Measurements from ENCODE around the gene SUPT5H.

SUPT5H gene

DNA sequence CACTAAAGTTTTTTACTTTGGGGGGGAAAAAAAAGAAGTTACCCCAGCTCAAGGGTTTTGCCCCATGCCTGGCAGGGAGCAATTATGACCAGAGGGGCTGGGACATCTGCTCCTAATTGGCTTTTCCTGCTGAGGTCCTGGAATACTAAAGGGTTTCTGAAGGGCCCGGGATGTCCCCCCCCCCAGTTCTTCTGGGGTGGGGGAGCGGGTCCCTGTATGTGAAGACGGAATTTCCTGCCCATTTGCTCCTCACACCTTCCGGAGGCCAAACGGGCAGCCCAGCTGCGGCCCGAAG, 52.3 kb downstream of the SUPT5H start:
- DNase-seq (ENCODE audit: low read depth), result no peak

DNA sequence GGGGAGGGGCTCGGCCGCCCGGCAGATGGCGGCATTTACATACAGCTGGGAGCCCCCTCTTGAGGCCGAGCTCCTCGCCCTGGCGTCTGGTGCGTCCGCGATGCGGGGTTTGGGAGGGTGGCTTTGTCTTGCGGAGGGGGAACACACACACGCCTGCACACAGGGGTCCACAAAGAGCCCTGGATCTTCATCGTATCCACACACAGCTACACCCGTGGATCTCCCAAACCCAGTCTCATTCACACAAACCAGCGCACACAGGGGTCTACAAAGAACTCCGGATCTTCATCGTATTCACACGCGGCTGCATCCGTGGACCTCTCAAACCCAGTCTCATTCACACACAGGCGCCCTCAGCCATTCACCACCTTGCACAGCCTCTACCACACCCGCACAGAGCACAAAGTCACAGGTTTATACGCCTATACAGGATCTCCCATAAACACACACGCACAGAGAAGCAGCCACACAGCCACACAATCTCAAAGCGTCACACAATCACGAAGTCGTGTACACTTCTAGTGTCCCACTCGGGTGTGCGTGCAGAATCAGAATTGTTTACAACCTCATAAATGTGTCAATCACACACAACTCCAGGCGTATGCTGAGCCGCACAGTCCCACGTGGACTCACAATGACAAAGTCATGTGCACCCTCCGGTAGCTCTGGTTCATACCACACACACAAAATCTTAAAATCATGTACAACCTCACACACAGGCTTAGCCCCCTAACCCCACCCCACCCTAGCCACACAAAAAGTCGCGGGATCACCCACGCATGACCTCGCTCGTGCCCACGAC, 52.8 kb downstream of the SUPT5H start:
- no peak for DNase-seq (ENCODE audit: low read depth)

DNA sequence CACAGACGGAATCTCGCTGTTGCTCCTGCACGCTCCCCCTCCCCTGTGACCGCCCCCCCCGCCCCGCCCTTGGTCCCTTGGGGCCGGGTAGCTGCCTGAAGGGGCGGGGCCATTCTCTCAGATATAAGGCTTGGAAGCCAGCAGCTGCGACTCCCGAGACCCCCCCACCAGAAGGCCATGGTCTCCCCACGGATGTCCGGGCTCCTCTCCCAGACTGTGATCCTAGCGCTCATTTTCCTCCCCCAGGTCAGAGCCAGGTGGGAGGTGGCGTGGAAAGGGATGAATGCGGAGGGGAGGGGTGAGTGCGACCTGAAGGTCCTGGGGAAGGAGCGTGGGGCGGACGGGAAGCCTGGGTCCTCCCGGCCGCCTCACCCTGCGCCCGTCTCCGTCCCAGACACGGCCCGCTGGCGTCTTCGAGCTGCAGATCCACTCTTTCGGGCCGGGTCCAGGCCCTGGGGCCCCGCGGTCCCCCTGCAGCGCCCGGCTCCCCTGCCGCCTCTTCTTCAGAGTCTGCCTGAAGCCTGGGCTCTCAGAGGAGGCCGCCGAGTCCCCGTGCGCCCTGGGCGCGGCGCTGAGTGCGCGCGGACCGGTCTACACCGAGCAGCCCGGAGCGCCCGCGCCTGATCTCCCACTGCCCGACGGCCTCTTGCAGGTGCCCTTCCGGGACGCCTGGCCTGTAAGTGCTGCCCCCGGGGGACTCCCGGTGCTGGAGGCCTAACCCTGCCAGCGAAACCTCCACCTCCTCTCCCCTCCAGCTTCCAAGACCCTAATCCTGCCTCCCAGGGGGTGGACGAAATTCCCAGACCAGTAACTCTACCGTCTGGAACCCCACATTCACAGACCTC, 53.6 kb downstream of the SUPT5H start, which contains the start of gene DLL3:
Gene DLL3, plus strand, starts transcription at position 150 of the 845 bp plus-strand sequence. Its CDS starts 28 bp downstream, at position 178.
- DNase-seq (ENCODE audit: low read depth), result no peak

DNA sequence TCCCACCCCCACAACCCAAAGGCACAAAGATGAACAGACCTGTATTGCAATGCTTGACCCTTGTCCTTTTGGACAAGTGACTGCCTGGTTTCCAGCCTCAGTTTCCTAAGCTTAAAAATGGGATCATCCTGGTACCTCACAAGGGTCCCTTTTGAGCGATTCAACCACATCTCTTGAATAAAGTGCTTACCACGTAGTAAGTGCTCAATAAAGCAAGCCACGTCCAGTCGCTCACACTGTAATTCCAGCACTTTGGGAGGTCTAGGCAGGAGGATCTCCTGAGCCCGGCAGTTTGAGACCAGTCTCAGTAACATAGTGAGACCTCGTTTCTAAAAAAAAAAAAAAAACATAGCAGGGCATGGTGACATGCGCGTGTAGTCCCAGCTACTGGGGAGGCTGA, 54.5 kb downstream of the SUPT5H start:
- no peak for DNase-seq (ENCODE audit: low read depth)

DNA sequence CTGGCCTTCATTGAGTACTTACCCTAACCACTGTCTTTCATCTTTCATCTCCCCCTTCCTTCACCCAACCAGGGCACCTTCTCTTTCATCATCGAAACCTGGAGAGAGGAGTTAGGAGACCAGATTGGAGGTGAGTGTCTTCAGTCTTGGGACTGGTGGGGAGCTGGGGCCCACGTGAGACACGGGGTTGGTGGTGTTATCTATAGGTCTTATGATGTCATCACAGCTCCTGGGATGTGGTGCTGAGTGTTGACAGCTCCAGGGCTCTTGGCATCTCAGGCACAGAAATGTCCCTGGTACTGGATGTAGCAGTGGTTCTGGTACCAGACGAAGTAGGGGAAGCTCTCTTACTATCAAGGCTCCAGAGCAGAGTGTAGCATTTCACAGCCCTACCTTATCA, 55.2 kb downstream of the SUPT5H start:
- DNase-seq (ENCODE audit: low read depth), result no peak

DNA sequence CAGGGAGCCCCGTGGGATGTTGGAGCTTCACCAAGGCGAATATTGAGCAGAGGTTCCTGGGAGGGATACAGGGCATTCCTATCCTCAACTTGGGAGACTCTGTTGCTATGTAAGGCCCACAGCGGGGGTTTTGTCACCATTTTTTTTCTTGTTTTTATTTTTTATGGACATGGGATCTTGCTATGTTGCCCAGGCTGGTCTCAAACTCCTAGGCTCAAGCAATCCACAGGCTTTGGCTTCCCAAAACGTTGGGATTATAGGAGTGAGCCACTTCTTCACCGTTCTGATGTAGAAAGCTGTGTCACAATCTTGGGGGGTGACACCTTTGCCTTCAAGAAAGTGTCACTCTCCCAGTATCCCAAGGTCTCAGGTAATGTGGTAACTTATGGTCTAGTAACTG, 56.0 kb downstream of the SUPT5H start:
- no peak for DNase-seq (ENCODE audit: low read depth)

DNA sequence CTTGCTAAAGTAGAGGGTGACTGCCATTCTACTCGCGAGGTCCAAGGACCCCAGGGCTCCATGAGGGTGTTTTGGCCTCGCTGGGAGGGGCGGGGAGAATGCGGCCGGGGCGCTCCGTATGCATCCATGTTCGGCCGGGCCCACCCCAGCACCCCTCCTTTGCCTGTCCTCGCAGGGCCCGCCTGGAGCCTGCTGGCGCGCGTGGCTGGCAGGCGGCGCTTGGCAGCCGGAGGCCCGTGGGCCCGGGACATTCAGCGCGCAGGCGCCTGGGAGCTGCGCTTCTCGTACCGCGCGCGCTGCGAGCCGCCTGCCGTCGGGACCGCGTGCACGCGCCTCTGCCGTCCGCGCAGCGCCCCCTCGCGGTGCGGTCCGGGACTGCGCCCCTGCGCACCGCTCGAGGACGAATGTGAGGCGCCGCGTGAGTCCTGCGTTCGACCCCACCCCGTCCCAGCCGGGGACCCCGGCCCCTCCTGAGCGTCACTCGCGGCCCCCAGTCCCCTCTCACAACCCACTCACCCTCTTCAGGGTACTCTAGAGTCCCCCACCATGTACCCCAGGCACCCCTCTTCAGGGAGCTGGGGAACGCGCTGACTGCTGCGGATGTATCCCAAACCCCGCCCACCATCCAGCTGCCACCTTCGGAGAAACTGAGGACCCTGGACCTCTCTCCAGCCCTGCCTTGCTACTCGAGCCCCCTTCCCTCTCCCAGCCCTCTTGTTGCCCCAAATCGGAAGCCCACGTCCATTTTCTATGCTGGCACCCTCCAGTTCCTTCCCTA, 57.4 kb downstream of the SUPT5H start:
- peak; percentile 38 for DNase-seq (ENCODE audit: low read depth)

DNA sequence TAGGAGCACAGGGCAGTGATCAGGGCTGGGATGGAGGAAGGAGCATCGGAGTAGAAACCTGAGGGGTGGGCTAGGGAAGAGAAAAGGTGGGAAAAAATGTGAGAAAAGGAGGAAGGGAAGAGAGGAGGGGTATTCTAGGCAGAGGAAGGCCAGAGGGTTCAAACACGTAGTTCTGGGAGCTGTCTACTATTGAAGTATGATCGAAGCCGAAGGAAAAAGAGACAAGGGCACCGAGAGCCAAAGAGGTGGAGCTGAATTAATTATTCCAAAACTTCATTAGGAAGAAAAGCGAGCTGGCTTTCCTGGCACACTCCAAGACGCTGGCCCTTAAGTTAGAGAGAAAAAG, 61.2 kb downstream of the SUPT5H start:
- DNase-seq (ENCODE audit: low read depth), result no peak

DNA sequence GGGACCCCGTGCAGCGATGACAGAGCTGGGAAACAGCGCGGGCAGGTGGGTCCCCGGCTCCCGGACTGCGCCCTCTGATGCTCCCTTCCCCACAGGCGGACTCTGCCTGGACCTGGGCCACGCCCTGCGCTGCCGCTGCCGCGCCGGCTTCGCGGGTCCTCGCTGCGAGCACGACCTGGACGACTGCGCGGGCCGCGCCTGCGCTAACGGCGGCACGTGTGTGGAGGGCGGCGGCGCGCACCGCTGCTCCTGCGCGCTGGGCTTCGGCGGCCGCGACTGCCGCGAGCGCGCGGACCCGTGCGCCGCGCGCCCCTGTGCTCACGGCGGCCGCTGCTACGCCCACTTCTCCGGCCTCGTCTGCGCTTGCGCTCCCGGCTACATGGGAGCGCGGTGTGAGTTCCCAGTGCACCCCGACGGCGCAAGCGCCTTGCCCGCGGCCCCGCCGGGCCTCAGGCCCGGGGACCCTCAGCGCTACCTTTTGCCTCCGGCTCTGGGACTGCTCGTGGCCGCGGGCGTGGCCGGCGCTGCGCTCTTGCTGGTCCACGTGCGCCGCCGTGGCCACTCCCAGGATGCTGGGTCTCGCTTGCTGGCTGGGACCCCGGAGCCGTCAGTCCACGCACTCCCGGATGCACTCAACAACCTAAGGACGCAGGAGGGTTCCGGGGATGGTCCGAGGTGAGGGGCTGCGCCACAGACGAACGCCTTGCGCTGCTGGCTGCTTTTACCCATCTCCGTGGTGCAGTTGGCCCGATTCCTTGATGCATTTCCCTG, 61.7 kb downstream of the SUPT5H start:
- DNase-seq (ENCODE audit: low read depth), result no peak

DNA sequence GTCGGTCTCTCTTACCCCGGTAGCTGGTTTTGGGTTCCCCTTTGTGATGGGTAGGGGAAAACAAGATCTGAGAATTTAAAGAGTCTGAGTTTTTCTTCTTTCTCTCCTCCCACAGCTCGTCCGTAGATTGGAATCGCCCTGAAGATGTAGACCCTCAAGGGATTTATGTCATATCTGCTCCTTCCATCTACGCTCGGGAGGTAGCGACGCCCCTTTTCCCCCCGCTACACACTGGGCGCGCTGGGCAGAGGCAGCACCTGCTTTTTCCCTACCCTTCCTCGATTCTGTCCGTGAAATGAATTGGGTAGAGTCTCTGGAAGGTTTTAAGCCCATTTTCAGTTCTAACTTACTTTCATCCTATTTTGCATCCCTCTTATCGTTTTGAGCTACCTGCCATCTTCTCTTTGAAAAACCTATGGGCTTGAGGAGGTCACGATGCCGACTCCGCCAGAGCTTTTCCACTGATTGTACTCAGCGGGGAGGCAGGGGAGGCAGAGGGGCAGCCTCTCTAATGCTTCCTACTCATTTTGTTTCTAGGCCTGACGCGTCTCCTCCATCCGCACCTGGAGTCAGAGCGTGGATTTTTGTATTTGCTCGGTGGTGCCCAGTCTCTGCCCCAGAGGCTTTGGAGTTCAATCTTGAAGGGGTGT, 62.5 kb downstream of the SUPT5H start:
- DNase-seq (ENCODE audit: low read depth), result no peak

DNA sequence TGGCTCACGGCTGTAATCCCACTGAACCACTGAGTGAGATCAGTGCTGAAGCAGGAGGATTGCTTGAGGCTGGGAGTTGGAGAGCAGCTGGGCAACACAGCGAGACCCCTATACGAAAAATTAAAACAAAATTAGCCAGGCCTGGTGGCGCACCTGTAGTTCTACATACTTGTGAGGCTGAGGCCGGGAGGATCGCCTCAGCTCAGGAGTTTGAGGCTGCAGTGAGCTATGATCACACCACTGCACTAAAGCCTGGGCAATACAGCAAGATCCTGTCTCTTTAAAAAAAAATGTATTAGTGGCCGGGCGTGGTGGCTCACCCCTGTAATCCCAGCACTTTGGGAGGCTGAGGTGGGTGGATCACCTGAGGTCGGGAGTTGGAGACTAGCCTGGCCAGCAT, 63.2 kb downstream of the SUPT5H start:
- DNase-seq (ENCODE audit: low read depth), result no peak

DNA sequence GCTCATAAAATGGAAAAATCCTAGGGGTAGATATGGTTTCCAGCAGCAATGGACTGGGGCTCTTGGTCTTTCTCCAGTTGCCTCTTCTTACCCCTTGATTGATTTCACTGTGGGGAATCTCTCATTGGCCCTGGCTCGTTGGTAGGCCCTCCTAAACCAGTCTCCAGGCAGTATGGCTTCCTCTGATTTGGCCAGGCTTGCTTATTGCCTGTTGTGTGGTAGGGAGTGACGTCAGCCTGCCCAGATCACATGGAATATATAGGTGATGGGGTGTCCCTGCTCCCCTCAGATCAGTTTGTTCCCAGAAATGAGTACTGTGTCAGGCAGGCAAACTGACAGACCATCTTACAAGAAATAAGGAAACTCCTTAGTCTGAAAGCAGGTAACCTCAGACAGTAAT, 63.9 kb downstream of the SUPT5H start:
- no peak for DNase-seq (ENCODE audit: low read depth)

DNA sequence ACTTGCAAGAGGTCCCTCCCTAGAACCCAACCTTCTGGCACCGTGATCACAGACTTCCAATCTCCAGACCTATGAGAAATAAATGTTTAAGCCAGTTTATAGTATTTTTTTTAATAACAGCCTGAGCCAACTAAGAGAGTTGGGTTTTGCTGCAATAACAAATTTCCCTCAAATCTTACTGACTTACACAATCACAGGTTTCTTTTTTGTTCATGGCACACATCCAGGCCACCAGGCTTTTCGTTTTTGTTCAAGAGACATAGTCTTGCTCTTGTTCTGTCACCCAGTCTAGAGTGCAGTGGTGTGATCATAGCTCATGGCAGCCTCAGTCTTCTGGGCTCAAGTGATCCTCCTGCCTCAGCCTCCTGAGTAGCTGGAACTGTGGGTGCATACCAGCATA, 67.6 kb downstream of the SUPT5H start:
- no peak for DNase-seq (ENCODE audit: low read depth)

DNA sequence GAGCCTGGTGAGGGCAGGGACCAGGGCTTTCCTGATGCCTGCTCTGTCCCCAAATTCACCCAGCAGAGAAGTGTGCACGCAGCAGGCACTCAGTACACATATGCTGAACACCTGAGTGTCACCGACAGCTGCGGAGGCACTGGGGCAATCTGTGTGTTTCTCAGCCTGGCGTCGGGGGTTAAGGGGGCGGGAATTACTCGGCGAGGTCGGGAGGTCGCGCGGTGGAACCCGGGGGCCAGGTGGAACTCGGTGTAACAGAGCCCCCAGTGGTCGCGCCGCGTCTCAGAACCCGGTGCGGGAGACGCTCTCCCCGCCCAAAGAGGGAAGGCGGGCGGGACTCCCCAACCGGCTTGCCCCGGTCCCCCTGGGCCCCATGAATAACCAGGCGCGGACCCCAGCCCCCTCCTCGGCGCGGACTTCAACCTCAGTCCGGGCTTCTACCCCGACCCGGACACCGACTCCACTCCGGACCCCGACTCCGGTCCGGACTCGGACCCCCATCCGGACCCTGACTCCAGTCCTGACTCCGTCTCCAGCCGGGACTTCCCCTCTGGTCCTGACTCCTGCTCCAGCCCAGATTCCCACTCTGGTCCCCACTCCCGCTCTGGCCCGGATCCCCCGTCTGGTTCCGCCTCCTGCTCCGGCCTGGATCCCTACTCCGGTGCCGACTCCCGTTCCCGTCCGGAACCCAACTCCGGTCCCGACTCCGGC, 69.6 kb downstream of the SUPT5H start, which contains the start of gene SELENOV:
Gene SELENOV, plus strand, starts transcription at position 300 of the 711 bp plus-strand sequence. Its CDS starts 74 bp downstream, at position 374.
- no peak for DNase-seq (ENCODE audit: low read depth)

DNA sequence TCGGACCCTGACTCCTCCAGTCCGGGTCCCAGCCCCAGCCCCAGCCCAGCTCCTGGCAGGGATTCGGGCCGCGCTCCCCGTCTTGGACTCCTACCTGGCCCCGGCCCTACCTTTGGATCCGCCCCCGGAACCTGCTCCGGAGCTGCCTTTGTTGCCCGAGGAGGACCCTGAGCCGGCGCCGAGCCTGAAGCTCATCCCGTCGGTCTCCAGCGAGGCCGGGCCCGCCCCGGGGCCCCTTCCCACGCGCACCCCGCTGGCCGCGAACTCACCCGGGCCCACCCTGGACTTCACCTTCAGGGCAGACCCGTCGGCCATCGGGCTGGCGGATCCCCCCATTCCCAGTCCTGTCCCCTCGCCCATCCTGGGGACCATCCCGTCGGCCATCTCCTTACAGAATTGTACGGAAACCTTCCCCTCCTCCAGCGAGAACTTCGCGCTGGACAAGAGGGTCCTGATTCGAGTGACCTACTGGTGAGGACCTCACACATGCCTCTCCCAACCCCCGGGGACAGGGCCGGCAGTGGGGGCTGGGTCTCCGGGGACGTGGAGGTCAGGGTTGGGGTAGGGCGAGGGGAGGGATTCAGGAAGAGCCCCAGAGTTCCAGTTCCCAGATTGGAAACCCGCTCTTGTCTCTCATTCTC, 70.3 kb downstream of the SUPT5H start:
- DNase-seq (ENCODE audit: low read depth), result no peak

DNA sequence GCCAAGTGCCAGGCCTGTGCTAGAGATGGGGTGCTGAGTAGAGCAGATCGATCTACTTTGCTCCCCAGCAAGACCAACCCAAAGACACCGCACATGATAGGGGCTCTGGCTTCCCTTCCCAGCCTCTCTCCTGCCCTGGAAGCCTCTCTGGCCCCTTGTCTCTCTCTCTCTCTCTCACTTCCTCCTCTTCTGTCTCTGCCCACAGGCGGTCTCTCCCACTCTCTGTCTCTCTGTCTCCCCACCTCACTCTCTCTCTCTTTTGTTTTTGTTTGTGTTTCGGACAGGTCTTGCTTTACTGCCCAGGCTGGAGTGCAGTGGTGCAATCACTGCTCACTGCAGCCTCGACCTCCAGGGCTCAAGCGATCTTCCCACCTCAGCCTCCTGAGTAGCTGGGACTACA, 70.9 kb downstream of the SUPT5H start:
- no peak for DNase-seq (ENCODE audit: low read depth)

DNA sequence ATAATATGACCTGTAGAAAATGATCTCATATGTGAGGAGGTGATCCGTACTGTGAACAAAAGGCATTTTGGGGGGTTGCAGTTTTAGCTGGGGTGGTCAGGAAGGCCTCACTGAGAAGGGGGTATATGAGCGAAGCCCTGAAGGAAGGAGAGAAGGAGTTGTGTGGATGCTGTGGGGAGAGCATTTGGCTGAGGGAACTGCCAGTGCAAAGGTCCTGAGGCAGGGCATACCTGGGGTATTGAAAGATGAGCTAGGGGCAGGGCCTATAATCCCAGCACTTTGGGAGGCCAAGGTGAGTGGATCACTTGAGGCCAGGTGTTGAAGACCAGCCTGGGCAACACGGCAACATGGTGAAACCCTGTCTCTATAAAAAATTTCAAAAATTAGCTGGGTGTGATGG, 72.0 kb downstream of the SUPT5H start:
- DNase-seq (ENCODE audit: low read depth), result no peak

DNA sequence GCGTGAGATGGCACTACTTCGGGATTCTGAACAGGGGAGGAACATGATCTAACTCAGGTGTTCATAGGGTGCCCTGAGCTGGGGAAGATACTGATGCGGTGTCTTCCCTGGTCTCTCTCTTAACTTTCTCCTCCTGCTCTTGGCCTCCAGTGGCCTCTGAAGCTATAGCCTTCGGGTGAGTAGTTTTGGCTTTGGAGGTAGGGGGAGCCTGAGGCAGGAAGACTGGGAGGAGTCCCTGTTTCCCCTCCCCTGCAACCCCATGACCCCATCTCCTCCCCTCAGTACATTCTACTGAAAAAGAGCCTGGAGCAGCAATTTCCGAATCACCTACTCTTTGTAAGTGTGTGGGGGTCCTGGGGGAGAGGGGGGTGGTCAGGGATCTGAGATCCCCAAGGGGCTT, 73.1 kb downstream of the SUPT5H start:
- DNase-seq (ENCODE audit: low read depth), result no peak

DNA sequence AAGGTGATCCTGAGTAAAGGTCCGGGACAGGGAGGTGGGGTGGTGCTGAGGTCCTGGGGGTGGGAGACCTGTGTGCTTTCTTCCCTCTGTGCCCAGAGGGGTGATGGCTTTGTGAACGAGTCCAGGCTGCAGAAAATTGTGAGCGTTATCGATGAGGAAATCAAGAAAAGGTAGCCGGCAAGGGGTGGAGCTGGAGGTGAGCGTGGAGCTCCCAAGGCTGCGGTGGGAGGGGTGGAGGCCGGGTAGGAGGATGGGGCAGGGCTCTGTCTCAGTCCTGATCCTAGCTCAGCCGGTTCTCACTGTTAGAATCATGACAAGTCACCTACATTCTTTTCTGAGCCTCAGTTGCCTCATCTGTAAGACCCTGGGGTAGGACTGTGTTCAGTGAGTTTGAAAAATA, 73.6 kb downstream of the SUPT5H start:
- no peak for DNase-seq (ENCODE audit: low read depth)
